ENCODE measurements around the gene PHLDA2. TPM values are rescaled to one million over a fixed set of nuclear protein-coding genes. Genes with fewer than 3 reads are reported as not detected.
A peak's percentile ranks its signal among the peaks of the same experiment; 100 is the strongest.

The PHLDA2 gene
- total and polyA plus RNA-seq, 9 of the 15 experiments (the other 6 are each of a cell fraction or from before 2014, with no cell fraction given): 0.43 to 42.4 (median 4.7) TPM

DNA sequence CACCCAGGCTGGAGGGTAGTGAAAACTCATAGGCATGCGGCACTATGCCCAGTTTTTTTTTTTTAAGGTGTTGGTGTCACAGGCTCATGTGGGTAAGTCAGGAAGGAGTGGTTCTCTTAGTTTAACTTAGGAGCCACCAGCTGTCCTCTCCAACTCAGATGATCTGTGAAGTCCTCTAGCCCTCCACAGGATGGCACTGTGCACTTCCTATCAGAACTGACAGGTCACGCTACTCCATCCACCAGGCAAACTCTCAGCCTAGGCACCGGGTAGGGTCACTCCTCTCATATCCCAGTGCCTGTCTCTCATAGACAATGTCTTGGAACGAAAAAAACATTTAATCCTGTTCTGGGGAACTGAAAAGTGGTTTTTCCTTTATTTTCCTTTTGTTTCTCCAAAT, 46.4 kb upstream of the PHLDA2 start (continued):
- TF ChIP-seq, protein P1, sequence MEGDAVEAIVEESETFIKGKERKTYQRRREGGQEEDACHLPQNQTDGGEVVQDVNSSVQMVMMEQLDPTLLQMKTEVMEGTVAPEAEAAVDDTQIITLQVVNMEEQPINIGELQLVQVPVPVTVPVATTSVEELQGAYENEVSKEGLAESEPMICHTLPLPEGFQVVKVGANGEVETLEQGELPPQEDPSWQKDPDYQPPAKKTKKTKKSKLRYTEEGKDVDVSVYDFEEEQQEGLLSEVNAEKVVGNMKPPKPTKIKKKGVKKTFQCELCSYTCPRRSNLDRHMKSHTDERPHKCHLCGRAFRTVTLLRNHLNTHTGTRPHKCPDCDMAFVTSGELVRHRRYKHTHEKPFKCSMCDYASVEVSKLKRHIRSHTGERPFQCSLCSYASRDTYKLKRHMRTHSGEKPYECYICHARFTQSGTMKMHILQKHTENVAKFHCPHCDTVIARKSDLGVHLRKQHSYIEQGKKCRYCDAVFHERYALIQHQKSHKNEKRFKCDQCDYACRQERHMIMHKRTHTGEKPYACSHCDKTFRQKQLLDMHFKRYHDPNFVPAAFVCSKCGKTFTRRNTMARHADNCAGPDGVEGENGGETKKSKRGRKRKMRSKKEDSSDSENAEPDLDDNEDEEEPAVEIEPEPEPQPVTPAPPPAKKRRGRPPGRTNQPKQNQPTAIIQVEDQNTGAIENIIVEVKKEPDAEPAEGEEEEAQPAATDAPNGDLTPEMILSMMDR (IDR thresholded peaks at IDR 0.05 in 2 of 3, conservative IDR thresholded peaks at IDR 0.05 in 1 of 3; ENCODE audit: insufficient read depth in 2 of 3, low read depth in 1 of 3, low read length in 3 of 3): peak; percentile 57 to 60 (median 58)
- TF ChIP-seq FOXP1 (CRISPR knock-in tag; IDR thresholded peaks at IDR 0.05): no peak
- TF ChIP-seq RAD21 (CRISPR knock-in tag; conservative IDR thresholded peaks at IDR 0.05 in 1 of 2, IDR thresholded peaks at IDR 0.05 in 1 of 2): peak; percentile 34 to 42
- TF ChIP-seq YY1 (IDR thresholded peaks at IDR 0.05; ENCODE audit: borderline replicate concordance in 1 of 3, control insufficient read depth in 1 of 3, extremely low read depth in 1 of 3, insufficient read depth in 3 of 3, insufficient read length in 1 of 3, insufficient replicate concordance in 2 of 3, low read depth in 1 of 3, low read length in 2 of 3): no peak
- TF ChIP-seq SMAD1 (IDR thresholded peaks at IDR 0.05; ENCODE audit: low read depth, low read length, partially characterized antibody): no peak
- TF ChIP-seq ZBED1 (IDR thresholded peaks at IDR 0.05): no peak

DNA sequence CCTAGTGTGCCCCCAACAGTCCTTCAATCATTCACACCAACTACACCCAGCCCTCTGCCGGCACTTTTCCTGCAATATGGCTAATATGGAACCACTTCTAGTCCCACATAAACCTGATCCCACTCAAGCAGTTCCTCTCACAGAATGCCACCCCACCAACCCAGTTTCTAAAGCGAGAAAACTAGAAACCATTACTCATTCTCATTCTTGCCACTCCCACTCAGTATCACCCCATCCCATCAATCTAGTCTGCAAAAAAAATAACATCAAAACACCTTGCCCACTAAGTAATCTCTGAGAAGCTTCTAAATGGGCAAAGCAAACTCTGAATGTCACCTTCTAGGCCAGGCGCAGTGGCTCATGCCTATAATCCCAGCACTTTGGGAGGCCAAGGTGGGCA, 45.1 kb upstream of the PHLDA2 start:
- no peak overlapping the region for H3K9ac ChIP-seq (ENCODE audit: insufficient read depth in 1 of 2, low read depth in 2 of 2, low read length in 2 of 2)
- no peaks in the 10 kb centered on the region for H3K9me1 ChIP-seq (ENCODE audit: control insufficient read depth, insufficient read depth, low read length)
- H3K27ac ChIP-seq (ENCODE audit: extremely low read depth, low read depth, low read length): no peak overlapping the region
- H3K4me2 ChIP-seq (ENCODE audit: insufficient read depth, low read length): no peak overlapping the region
- ChIA-PET CTCF (ENCODE audit: low intra/inter-chr PET ratio) (interaction anchor here (2.2 kb wide), 1 partner anchor 118 kb away, joined by 12 read pairs; no protein-coding TSS in a partner anchor), POLR2A (no interaction called here)
- in situ Hi-C loops (cut with MboI) (no loop called here), intact Hi-C loops (cut with micrococcal nuclease) (no loop called here)
- H3K36me3 ChIP-seq (ENCODE audit: control insufficient read depth, insufficient read depth, low read length): peaks cover 100% of the 10 kb centered on the region
- H4K20me1 ChIP-seq (replicated peaks; ENCODE audit: control insufficient read depth, insufficient read depth, low read length): peaks cover 9% of the 10 kb centered on the region
- WGBS (ENCODE audit: insufficient coverage, low coverage, missing lambda C conversion rate): 98% methylated on average over 3 of the region's 3 CpGs
- no peak for FAIRE-seq
- ATAC-seq: no peak
- peaks cover 85% of the 10 kb centered on the region for H3K79me2 ChIP-seq (ENCODE audit: control insufficient read depth, insufficient read depth, low read length)
- H3K27me3 ChIP-seq (ENCODE audit: control insufficient read depth in 2 of 2, insufficient read depth in 2 of 2, low read length in 2 of 2): no peaks in the 10 kb centered on the region
- no peak for DNase-seq (ENCODE audit: extremely low read depth in 1 of 4, low spot score in 3 of 4)
- TF ChIP-seq ZC3H8 (IDR thresholded peaks at IDR 0.05): no peak
- no peak for TF ChIP-seq ARID2 (IDR thresholded peaks at IDR 0.05)
- TF ChIP-seq MYNN (IDR thresholded peaks at IDR 0.05): no peak
- no peak for TF ChIP-seq MYNN (CRISPR knock-in tag; IDR thresholded peaks at IDR 0.05)
- no TSS peak for BruUV-seq (replicated peaks)
- no peak overlapping the region for H3K4me3 ChIP-seq
- no peaks in the 10 kb centered on the region for H3K9me3 ChIP-seq (replicated peaks; ENCODE audit: control insufficient read depth, insufficient read depth, low read depth, low read length)
- H2AFZ ChIP-seq (ENCODE audit: low read depth, low read length): no peak overlapping the region
- no peaks in the 10 kb centered on the region for H3K4me1 ChIP-seq (replicated peaks in 1 of 2; ENCODE audit: control insufficient read depth in 2 of 2, insufficient read depth in 2 of 2, low read length in 2 of 2)

Measured in K562 (cell line).